Colonic mucosa (tissue), 4 donors: Measurements from ENCODE around the gene CEMIP. TPM values are rescaled to one million over a fixed set of nuclear protein-coding genes. Genes with fewer than 3 reads are reported as not detected.
A peak's percentile ranks its signal among the peaks of the same experiment; 100 is the strongest.

ENCODE experiments used
- DNase-seq: peaks from one replicate; pipeline ENCODE4 v3.0.0-alpha.2; 2020
- H3K27ac ChIP-seq: fragments of 200-600 bp; one replicate; pipeline ENCODE4 v1.8.0; 2021
- H3K27me3 ChIP-seq: fragments of 200-600 bp; one replicate; pipeline ENCODE4 v1.8.0; 2021
- H3K36me3 ChIP-seq: fragments of 200-600 bp; one replicate; pipeline ENCODE4 v1.8.0; 2021
- H3K4me1 ChIP-seq: fragments of 200-600 bp; one replicate; pipeline ENCODE4 v1.8.0; 2021; ENCODE audit warnings: mild to moderate bottlenecking
- H3K4me3 ChIP-seq: fragments of 200-600 bp; one replicate; pipeline ENCODE4 v1.8.0; 2021
- H3K9ac ChIP-seq, 2 donors: one replicate each; pipeline ENCODE4 v1.7.0; 2013; ENCODE audit warnings: control low read depth in 2 of 2, low read depth in 2 of 2, low read length in 2 of 2
- H3K9me3 ChIP-seq: fragments of 200-600 bp; one replicate; pipeline ENCODE4 v1.8.0; 2021
- CTCF ChIP-seq: fragments of 200-600 bp; IDR thresholded peaks from one replicate; pipeline ENCODE4 v1.8.0; 2022; ENCODE audit warnings: antibody characterized with exemption, mild to moderate bottlenecking
- intact Hi-C: fragments of 100-400 bp; cut with DNase I; formaldehyde crosslinking; loops from one replicate; pipeline ENCODE4 v1.14.1; 2022
- total RNA-seq, 2 donors: library from RNA; stranded (reverse); fragmentation: NEBNext Ultra II Directional in 1 of 2; extraction: Animal tissue kit (Norgen Biotek cat#: 25700) in 1 of 2; gene quantifications; one replicate each; pipeline ENCODE4 v1.2.1, GENCODE V29; 2021
- donor health status: healthy.
- donor health status: DM: no; HTN: no; CAD: no.
- donor health status: DM: no; HTN: no; CAD: no.

Gene CEMIP, protein sequence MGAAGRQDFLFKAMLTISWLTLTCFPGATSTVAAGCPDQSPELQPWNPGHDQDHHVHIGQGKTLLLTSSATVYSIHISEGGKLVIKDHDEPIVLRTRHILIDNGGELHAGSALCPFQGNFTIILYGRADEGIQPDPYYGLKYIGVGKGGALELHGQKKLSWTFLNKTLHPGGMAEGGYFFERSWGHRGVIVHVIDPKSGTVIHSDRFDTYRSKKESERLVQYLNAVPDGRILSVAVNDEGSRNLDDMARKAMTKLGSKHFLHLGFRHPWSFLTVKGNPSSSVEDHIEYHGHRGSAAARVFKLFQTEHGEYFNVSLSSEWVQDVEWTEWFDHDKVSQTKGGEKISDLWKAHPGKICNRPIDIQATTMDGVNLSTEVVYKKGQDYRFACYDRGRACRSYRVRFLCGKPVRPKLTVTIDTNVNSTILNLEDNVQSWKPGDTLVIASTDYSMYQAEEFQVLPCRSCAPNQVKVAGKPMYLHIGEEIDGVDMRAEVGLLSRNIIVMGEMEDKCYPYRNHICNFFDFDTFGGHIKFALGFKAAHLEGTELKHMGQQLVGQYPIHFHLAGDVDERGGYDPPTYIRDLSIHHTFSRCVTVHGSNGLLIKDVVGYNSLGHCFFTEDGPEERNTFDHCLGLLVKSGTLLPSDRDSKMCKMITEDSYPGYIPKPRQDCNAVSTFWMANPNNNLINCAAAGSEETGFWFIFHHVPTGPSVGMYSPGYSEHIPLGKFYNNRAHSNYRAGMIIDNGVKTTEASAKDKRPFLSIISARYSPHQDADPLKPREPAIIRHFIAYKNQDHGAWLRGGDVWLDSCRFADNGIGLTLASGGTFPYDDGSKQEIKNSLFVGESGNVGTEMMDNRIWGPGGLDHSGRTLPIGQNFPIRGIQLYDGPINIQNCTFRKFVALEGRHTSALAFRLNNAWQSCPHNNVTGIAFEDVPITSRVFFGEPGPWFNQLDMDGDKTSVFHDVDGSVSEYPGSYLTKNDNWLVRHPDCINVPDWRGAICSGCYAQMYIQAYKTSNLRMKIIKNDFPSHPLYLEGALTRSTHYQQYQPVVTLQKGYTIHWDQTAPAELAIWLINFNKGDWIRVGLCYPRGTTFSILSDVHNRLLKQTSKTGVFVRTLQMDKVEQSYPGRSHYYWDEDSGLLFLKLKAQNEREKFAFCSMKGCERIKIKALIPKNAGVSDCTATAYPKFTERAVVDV (N-terminal part only)
- total RNA-seq, result 1 to 10 TPM; 2.1 to 2.9 TPM

GRCh38 chr15:80778964-80779657 is at the start of gene CEMIP:
Gene CEMIP, plus strand, starts transcription at chr15:80779370. Its CDS starts 94,510 bp downstream, at chr15:80873880.
- Histone ChIP-seq H3K27me3 (peaks cover 17% of the 10 kb centered on the region), H3K9me3 (no peaks in the 10 kb centered on the region), H3K4me3 (peak within 1 kb of the TSS; percentile 53), H3K36me3 (no peaks in the 10 kb centered on the region), H3K27ac (no peak within 1 kb of the TSS), H3K9ac (peak within 1 kb of the TSS in 1 of 2 donors; percentile 19), H3K4me1 (peaks cover 11% of the 10 kb centered on the region)
- intact Hi-C loops, result loop anchor here (2.0 to 10.0 kb wide), 4 partner anchors 164 to 322 kb away; no protein-coding TSS in a partner anchor
- peak; percentile 84 for DNase-seq
- peak; percentile 78 for TF ChIP-seq CTCF

- Histone ChIP-seq H3K27ac (no peak overlapping the region), H3K27me3 (no peaks in the 10 kb centered on the region), H3K9me3 (no peaks in the 10 kb centered on the region), H3K36me3 (no peaks in the 10 kb centered on the region), H3K9ac (no peak overlapping the region), H3K4me3 (no peak overlapping the region), H3K4me1 (no peaks in the 10 kb centered on the region)
- no peak for DNase-seq
- no peak for TF ChIP-seq CTCF
- intact Hi-C loops, result no loop called here
Measured at GRCh38 chr15:80730387-80730786, 48.8 kb upstream of the CEMIP start.

- Histone ChIP-seq H3K4me1 (no peaks in the 10 kb centered on the region), H3K9ac (no peak overlapping the region), H3K9me3 (no peaks in the 10 kb centered on the region), H3K36me3 (no peaks in the 10 kb centered on the region), H3K27ac (no peak overlapping the region), H3K27me3 (no peaks in the 10 kb centered on the region), H3K4me3 (no peak overlapping the region)
- no peak for TF ChIP-seq CTCF
- no peak for DNase-seq
- intact Hi-C loops, result no loop called here
Measured at GRCh38 chr15:80730926-80731325, 48.2 kb upstream of the CEMIP start.

GRCh38 chr15:80732167-80732566 is 47.0 kb upstream of the CEMIP start:
- Histone ChIP-seq H3K9me3 (no peaks in the 10 kb centered on the region), H3K4me3 (no peak overlapping the region), H3K27ac (no peak overlapping the region), H3K9ac (no peak overlapping the region), H3K4me1 (no peaks in the 10 kb centered on the region), H3K36me3 (no peaks in the 10 kb centered on the region), H3K27me3 (no peaks in the 10 kb centered on the region)
- DNase-seq, result no peak
- intact Hi-C loops, result no loop called here
- TF ChIP-seq CTCF, result no peak
